GM18498 (cell line): ENCODE measurements around the gene AFF2.
"Not testable (repeated sequence)": the region's sequence is repeated elsewhere in the genome, so short reads cannot be mapped to it uniquely, and the experiment has no call there.

ENCODE experiments used
- ATAC-seq: cut with Tn5 transposase; IDR thresholded peaks from one replicate; pipeline ENCODE4 v1.9.1; 2021; ENCODE audit warnings: mild to moderate bottlenecking, moderate library complexity; ENCODE audit not compliant: unreplicated experiment

Gene AFF2

DNA sequence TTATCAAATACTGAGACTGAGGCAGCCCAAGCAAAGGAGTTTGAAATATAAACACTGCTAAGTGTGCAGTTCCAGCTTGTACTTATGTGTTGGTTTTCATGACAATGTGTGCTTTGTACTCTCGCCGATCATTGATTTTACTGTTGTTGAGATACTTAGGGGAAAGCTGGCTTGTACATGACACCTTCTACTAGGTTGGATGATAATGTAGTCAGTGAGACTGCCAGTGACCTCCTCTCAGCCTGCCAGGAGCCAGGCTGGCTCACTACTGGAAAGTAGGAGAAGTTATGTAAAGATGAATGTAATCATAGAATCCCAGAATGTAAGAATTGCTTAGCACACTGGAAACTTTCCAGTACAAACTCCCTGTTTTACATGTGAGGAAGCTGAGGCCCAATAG, 132.0 kb downstream of the AFF2 start:
- no peak for ATAC-seq

DNA sequence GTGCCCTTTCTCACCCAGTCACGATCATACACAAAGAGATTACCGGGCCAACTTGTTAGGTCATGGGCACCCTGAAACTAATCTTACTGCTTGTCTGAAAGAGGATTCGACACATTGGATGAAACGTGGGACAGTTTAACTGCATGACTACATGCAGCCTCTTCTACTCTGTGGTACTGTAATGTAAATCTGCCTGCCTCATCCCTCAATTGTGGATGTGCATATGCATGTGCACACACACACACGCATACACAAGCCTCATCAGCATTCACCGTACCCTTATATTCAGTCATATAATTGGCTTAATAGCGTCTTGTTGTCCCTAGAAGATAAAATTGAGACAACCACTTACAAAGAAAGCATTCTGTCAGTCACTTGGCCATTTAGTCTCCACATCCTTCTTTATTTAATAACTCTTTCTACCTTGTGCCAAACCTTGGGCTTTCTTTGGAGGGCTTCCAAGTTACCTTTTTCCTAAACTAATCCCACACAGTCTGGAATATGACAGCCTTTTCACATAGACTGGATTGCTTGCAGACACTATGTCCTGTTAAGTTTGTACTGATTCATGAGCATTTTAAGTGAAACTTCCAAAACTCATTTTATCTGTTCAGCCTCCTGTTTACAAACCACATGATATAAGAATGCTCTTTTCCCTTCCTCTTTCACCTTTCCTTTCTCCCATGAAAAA, 132.9 kb downstream of the AFF2 start:
- no peak for ATAC-seq

DNA sequence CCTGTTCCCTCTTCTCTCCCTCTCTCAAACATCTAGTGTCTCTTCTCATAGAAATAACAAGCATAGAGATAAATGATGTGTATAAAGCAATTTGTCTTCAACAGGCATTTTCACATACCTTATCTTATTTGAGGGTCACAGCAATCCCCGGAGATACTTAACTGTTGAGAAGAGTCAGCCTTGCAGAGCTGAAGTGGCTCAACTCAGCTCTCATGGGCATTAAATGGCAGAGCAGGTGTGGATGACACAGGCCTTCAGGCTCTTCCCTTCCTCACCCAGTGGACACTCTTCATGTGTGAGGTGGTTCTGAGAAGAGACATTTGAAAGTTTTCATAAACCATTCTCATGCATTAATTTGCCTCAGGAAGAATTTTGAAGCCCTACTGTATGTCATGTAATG, 134.2 kb downstream of the AFF2 start:
- ATAC-seq, result no peak

- no peak for ATAC-seq
Observed at GRCh38 chrX:148643460-148643859, 143.0 kb downstream of the AFF2 start.

DNA sequence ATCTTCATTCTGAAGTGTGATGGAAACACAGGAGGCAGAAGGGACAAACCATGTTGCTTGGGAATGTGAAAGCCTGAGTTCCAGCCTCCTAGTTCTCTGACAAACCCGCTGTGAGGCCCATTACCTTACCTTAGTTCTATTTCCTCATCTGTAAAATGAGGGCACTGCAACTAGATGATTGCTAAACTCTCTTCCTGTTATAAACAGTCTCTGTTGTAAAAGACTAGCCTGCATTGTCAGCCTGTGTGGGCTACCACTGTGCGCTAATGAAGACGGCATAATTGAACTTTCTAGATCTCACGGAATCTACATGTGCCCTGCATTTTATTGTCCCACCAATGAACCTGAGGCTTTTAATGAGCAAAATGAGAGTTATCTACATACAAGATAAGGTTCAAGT, 147.2 kb downstream of the AFF2 start:
- ATAC-seq, result no peak

GRCh38 chrX:148649145-148649795, 148.9 kb downstream of the AFF2 start:
- no peak for ATAC-seq

DNA sequence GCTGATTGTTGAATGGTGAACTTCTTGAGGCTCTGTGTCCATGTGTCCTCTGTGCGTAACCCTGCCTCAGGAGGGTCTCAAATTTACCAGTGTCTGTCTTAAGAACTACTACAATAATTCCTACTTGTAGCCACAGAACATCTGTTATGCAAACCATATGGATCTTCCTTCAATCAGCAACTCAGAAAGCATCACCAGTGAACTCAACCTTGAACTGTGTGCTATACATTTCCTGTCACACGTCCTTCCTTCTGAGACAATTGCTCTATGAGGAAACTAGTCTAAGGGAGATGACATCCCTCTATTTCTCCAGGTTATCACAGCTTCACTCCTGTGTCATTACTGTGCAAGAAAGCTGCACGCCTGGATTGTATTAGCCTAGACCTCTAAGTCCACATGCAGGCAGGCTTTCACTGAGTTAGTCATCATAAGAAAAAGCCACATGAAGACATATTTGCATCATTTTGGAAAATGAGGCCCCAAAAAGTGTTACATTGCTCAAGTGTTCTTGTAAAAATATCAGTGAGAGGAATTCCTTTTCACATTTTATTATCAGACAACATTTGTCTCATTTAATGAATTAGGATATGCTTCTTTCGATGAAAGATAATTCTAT, 157.8 kb downstream of the AFF2 start:
- ATAC-seq, result no peak

DNA sequence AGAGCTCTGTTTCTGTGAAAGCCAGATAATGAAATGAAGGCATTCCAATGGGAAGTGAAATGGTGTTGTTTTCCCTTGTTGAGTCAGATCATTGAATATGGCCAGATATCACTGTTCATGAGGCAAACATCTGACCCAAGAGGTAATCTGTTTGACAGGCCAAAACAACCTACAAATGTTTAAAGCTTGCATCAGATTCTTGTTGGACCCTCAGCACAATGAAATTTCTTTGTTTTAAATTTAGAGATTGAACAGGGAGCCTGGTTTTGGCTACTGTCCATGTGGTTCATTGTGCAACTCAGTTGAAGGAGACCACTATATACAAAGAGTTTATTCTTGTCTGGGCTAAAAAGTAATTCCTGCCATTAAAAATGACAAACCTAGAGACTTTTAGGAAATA, 159.1 kb downstream of the AFF2 start:
- ATAC-seq, result no peak

- ATAC-seq, result no peak
Observed at GRCh38 chrX:148661035-148661434, 160.6 kb downstream of the AFF2 start.

- no peak for ATAC-seq
Observed at GRCh38 chrX:148662014-148662413, 161.6 kb downstream of the AFF2 start.

- no peak for ATAC-seq
Observed at GRCh38 chrX:148664171-148664570, 163.8 kb downstream of the AFF2 start.

DNA sequence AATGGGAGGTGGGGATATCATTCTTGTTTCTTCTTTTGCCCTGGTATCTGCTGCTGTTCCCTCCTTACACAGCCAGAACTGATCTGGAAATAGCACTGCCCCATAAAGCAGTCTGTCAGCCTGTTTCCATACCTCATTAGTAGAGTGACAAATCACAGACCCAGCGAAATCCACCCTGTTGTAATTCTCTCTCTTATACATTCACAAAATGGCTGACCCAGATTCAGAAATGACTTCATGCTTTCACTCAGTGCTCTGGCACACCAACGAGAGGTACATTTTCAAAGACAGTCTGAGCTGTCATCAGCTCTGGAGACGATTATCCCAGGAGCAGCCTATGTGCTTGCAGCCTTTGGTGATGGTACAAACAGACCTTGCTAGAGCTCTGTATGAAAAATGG, 164.6 kb downstream of the AFF2 start:
- no peak for ATAC-seq

- ATAC-seq, result not testable (repeated sequence)
Observed at GRCh38 chrX:148669175-148669574, 168.8 kb downstream of the AFF2 start.

GRCh38 chrX:148670277-148670676, 169.9 kb downstream of the AFF2 start:
- ATAC-seq, result no peak

- no peak for ATAC-seq
Observed at GRCh38 chrX:148672517-148672916, 172.1 kb downstream of the AFF2 start.

DNA sequence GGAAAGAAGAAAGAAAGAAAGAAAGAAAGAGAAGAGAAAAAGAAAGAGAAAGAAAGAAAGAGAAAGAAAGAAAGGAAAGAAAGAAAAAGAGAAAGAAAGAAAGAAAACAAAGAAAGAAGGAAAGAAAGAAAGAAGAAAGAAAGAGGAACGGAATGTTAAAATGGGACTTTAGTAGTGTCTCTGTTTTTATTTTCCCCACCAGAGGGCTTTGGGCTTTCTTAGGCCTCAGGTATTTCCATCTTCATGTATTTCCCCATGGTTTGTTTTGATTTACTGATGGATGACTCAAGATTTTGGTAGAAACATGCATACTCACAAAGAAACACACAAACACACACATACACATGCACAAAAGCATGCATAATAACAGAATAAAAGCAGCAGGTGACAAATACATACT, 181.2 kb downstream of the AFF2 start:
- no peak for ATAC-seq

DNA sequence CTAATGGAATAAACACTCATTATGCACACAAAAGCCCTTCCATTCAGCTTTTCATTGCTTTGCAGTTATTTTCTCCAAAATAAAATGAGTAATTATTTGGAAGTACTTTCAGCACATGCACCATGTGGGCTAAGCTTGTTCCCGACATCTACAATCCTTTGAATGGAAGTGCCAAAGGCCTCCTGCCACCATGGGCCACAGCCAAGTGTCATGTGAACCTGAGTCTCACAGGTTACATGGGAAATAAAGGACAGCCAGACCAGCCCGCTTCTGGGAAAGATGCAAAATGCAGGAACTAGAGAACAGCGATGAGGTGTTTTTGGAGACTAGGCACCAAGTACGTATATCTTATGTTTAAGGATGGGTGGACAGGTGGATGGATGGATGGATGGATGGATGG, 181.8 kb downstream of the AFF2 start:
- no peak for ATAC-seq

DNA sequence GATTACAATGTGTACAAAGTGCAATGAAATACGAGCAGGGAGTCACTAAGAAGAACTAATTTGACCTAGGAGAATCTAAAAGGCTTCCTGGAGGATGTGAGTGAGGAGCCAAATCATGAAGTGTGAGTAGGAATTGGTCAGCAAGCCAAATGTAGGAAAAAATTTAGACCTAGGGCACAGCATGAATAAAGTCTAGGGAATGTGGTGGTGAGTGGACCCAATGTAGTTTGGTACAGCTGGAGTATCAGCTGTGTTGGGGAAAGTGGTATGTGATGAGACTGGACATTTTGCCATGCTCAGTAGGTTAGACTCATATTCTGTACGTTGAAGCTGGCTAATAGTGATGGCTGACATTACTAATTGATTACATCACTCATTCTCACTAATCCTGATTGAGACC, 191.0 kb downstream of the AFF2 start:
- ATAC-seq, result no peak

DNA sequence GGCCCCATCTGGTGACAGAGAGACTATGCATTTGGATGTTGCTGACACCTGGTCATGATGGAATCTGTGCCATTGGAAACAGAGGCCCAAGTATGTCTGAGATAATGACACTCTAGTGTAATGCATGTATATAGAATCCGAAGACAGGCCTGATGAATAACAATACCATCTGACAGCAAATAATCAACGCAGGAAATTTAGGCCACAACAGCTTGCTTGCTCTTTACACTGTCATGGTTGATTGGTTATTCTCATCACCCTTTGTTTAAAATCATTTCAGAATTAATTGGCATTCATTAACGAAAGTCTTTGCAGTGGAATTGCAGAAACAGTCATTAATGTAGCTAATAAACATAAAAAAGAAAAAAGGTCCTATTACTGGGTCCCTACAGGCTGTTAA, 194.8 kb downstream of the AFF2 start:
- no peak for ATAC-seq

DNA sequence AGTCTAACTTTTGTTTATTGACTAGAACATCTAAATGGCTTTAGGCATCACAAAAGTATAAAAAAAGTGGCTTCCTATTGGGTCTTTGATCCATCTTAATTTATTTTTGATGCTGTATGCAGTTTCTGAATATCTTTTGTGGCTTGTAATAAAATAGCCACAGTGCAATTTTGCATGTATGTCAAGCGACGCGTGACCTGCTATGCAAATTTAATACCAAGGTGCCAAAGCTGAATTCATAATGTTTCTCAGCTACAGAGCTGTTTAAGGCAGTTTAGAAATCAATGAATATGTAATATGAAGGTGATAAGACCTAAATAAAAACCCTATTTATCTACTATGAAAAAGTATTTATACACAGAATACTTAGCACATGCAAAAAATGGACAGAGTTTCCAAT, 197.8 kb downstream of the AFF2 start:
- no peak for ATAC-seq

GRCh38 chrX:148700021-148700420, 199.6 kb downstream of the AFF2 start:
- ATAC-seq, result no peak

DNA sequence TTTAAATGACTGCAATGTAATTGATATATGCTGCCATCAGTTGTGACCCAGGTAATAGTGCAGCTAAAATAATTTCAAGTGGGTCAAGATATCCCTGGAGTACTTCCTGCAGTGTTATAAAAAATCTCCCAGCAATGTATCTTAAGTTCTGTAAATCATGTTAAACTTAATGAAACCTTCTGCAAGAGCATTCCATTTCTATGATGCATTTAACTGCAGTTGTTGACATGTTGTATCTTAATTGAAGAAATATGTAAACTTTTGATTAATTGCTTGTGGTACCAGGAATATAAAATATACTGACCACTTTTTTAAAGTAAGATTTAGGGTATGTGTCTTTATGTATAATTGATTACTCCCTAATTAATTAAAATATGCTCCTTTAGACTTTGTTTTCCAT, 213.6 kb downstream of the AFF2 start:
- ATAC-seq, result no peak
